Astrocyte (in vitro differentiated cells and primary cell): ENCODE measurements around the gene CLIP4. TPM values are rescaled to one million over a fixed set of nuclear protein-coding genes. Genes with fewer than 3 reads are reported as not detected.

Experiments used
- DNase-seq: peaks from one replicate; pipeline ENCODE4 v3.0.0-alpha.2; 2010; ENCODE audit warnings: low read depth
- FAIRE-seq: peaks from 2 replicates; lab custom pipeline; 2011; peaks lifted over from hg19 to GRCh38; lab: Jason Lieb, UNC
- H2AFZ ChIP-seq: 2 replicates; pipeline ENCODE4 v1.6.0; 2012; ENCODE audit warnings: low read depth, low read length, inconsistent platforms
- H3K27ac ChIP-seq: 2 replicates; pipeline ENCODE4 v1.5.1; 2011; ENCODE audit warnings: low read depth, low read length, inconsistent platforms
- H3K27me3 ChIP-seq: 2 replicates; pipeline ENCODE4 v1.6.0; 2011; ENCODE audit warnings: low read length, inconsistent platforms; ENCODE audit not compliant: insufficient read depth
- H3K36me3 ChIP-seq: 2 replicates; pipeline ENCODE4 v1.5.1; 2011; ENCODE audit warnings: low read length, inconsistent platforms; ENCODE audit not compliant: insufficient read depth
- H3K4me1 ChIP-seq: 2 replicates; pipeline ENCODE4 v1.5.1; 2011; ENCODE audit warnings: low read length, inconsistent platforms; ENCODE audit not compliant: insufficient read depth
- H3K4me2 ChIP-seq: 2 replicates; pipeline ENCODE4 v1.6.0; 2012; ENCODE audit warnings: low read length, inconsistent platforms
- H3K4me3 ChIP-seq: 2 replicates; pipeline ENCODE4 v1.5.1; 2011; ENCODE audit warnings: low read depth, mild to moderate bottlenecking, low read length, inconsistent platforms; ENCODE audit not compliant: insufficient read depth
- H3K79me2 ChIP-seq: 2 replicates; pipeline ENCODE4 v1.6.0; 2012; ENCODE audit warnings: mild to moderate bottlenecking, low read length, inconsistent platforms; ENCODE audit not compliant: insufficient read depth
- H3K9ac ChIP-seq: 2 replicates; pipeline ENCODE4 v1.6.0; 2012; ENCODE audit warnings: mild to moderate bottlenecking, low read length, inconsistent platforms
- H3K9me3 ChIP-seq: 2 replicates; pipeline ENCODE4 v1.5.1; 2012; ENCODE audit warnings: low read depth, mild to moderate bottlenecking, low read length, inconsistent platforms; ENCODE audit not compliant: insufficient read depth
- H4K20me1 ChIP-seq: 2 replicates; pipeline ENCODE4 v1.6.0; 2012; ENCODE audit warnings: low read length, inconsistent platforms; ENCODE audit not compliant: insufficient read depth
- H3K27ac Mint-ChIP-seq: one replicate; pipeline ENCODE4 v1.8.0; 2021; ENCODE audit warnings: mild to moderate bottlenecking, mixed read lengths; ENCODE audit not compliant: unreplicated experiment
- H3K27me3 Mint-ChIP-seq: one replicate; pipeline ENCODE4 v1.8.0; 2021; ENCODE audit warnings: low read depth, mixed read lengths; ENCODE audit not compliant: unreplicated experiment
- H3K36me3 Mint-ChIP-seq: one replicate; pipeline ENCODE4 v1.8.0; 2021; ENCODE audit warnings: low read depth, mixed read lengths; ENCODE audit not compliant: unreplicated experiment
- H3K4me1 Mint-ChIP-seq: one replicate; pipeline ENCODE4 v1.8.0; 2021; ENCODE audit warnings: low read depth, mixed read lengths; ENCODE audit not compliant: unreplicated experiment
- H3K4me3 Mint-ChIP-seq: one replicate; pipeline ENCODE4 v1.8.0; 2021; ENCODE audit warnings: mild to moderate bottlenecking, moderate library complexity, mixed read lengths; ENCODE audit not compliant: unreplicated experiment
- H3K9me3 Mint-ChIP-seq: one replicate; pipeline ENCODE4 v1.8.0; 2021; ENCODE audit warnings: mild to moderate bottlenecking, mixed read lengths; ENCODE audit not compliant: unreplicated experiment
- CTCF ChIP-seq: IDR thresholded peaks from 2 replicates; pipeline ENCODE4 v1.5.1; 2011; ENCODE audit warnings: low read depth, mild to moderate bottlenecking, inconsistent platforms, low read length, moderate library complexity; ENCODE audit not compliant: insufficient read depth
- EZH2 ChIP-seq: IDR thresholded peaks from 2 replicates; pipeline ENCODE4 v1.6.1; 2012; ENCODE audit warnings: mild to moderate bottlenecking, low read length, inconsistent platforms; ENCODE audit not compliant: insufficient read depth
- total RNA-seq: library from RNA; stranded (reverse); gene quantifications from 2 replicates; pipeline ENCODE4 v1.2.1, GENCODE V29; 2021

Gene CLIP4
- total RNA-seq, 1 donor from 2014 or later, result 18.4 TPM

GRCh38 chr2:29215739-29216608 lies 100.8 kb downstream of the CLIP4 start:
- no peak overlapping the region for H3K27ac Mint-ChIP-seq
- no peak for FAIRE-seq
- no peak overlapping the region for H2AFZ ChIP-seq

GRCh38 chr2:29216609-29216909 lies 101.3 kb downstream of the CLIP4 start:
- no peak overlapping the region for H3K27ac Mint-ChIP-seq
- H3K36me3 ChIP-seq, result no peaks in the 10 kb centered on the region
- peaks cover 2% of the 10 kb centered on the region for H3K27me3 ChIP-seq
- H3K4me2 ChIP-seq, result no peak overlapping the region
- no peaks in the 10 kb centered on the region for H3K9me3 Mint-ChIP-seq
- no peak overlapping the region for H2AFZ ChIP-seq
- H3K4me1 Mint-ChIP-seq, result peaks cover 4% of the 10 kb centered on the region
- no peak overlapping the region for H3K4me3 ChIP-seq
- H3K27me3 Mint-ChIP-seq, result peaks cover 38% of the 10 kb centered on the region
- no peak overlapping the region for H3K4me3 Mint-ChIP-seq
- no peak overlapping the region for H3K27ac ChIP-seq
- H3K9me3 ChIP-seq, result no peaks in the 10 kb centered on the region
- FAIRE-seq (no peak), DNase-seq (no peak)
- no peak for TF ChIP-seq CTCF
- no peak for TF ChIP-seq EZH2
- no peaks in the 10 kb centered on the region for H4K20me1 ChIP-seq
- H3K36me3 Mint-ChIP-seq, result no peaks in the 10 kb centered on the region
- no peak overlapping the region for H3K9ac ChIP-seq
- H3K79me2 ChIP-seq, result no peaks in the 10 kb centered on the region
- no peaks in the 10 kb centered on the region for H3K4me1 ChIP-seq

More at GRCh38 chr2:29215739-29216608, 100.8 kb downstream of the CLIP4 start:
- Mint-ChIP-seq H3K9me3 (no peaks in the 10 kb centered on the region), H3K36me3 (no peaks in the 10 kb centered on the region), H3K4me3 (no peak overlapping the region), H3K27me3 (peaks cover 32% of the 10 kb centered on the region), H3K4me1 (peaks cover 4% of the 10 kb centered on the region)
- no peaks in the 10 kb centered on the region for H3K36me3 ChIP-seq
- H3K4me2 ChIP-seq, result no peak overlapping the region
- H3K27ac ChIP-seq, result no peak overlapping the region
- no peaks in the 10 kb centered on the region for H3K4me1 ChIP-seq
- TF ChIP-seq EZH2 (no peak), CTCF (no peak)
- DNase-seq, result no peak
- H3K9me3 ChIP-seq, result no peaks in the 10 kb centered on the region
- no peak overlapping the region for H3K4me3 ChIP-seq
- H3K9ac ChIP-seq, result no peak overlapping the region
- no peaks in the 10 kb centered on the region for H3K79me2 ChIP-seq
- peaks cover 2% of the 10 kb centered on the region for H3K27me3 ChIP-seq
- H4K20me1 ChIP-seq, result no peaks in the 10 kb centered on the region

- Histone ChIP-seq H3K27me3 (peaks cover 2% of the 10 kb centered on the region), H3K4me2 (no peak overlapping the region), H3K4me1 (no peaks in the 10 kb centered on the region), H4K20me1 (no peaks in the 10 kb centered on the region), H2AFZ (no peak overlapping the region), H3K36me3 (no peaks in the 10 kb centered on the region), H3K9ac (no peak overlapping the region), H3K27ac (no peak overlapping the region), H3K4me3 (no peak overlapping the region), H3K9me3 (no peaks in the 10 kb centered on the region), H3K79me2 (no peaks in the 10 kb centered on the region)
- H3K27me3 Mint-ChIP-seq, result peaks cover 49% of the 10 kb centered on the region
- H3K9me3 Mint-ChIP-seq, result peaks cover 5% of the 10 kb centered on the region
- H3K27ac Mint-ChIP-seq, result no peak overlapping the region
- FAIRE-seq (no peak), DNase-seq (no peak)
- H3K4me3 Mint-ChIP-seq, result no peak overlapping the region
- TF ChIP-seq CTCF (no peak), EZH2 (no peak)
- H3K4me1 Mint-ChIP-seq, result peaks cover 4% of the 10 kb centered on the region
- H3K36me3 Mint-ChIP-seq, result no peaks in the 10 kb centered on the region
Measured at GRCh38 chr2:29218071-29218470, 102.9 kb downstream of the CLIP4 start.
